GM12865 (cell line): ENCODE data around the gene BPIFB3.
A peak's percentile ranks its signal among the peaks of the same experiment; 100 is the strongest.
"Not testable (repeated sequence)": the region's sequence is repeated elsewhere in the genome, so short reads cannot be mapped to it uniquely, and the experiment has no call there.

ENCODE experiments used
- DNase-seq: peaks from one replicate; pipeline ENCODE4 v3.0.0; 2010; ENCODE audit warnings: low read depth
- H3K4me3 ChIP-seq: 2 replicates; pipeline ENCODE4 v1.5.1; 2011; ENCODE audit warnings: mild to moderate bottlenecking, low read depth, low read length, control low read depth
- CTCF ChIP-seq: IDR thresholded peaks from 2 replicates; pipeline ENCODE4 v1.5.1; 2011; ENCODE audit warnings: low read length, control low read depth, low read depth, inconsistent platforms; ENCODE audit not compliant: insufficient read depth; ENCODE audit errors: missing control alignments

BPIFB3 gene

GRCh38 chr20:33099843-33100538, 46.3 kb downstream of the BPIFB3 start:
- TF ChIP-seq CTCF: no peak
- peak; percentile 31 for DNase-seq

GRCh38 chr20:33103556-33103955, 49.9 kb downstream of the BPIFB3 start:
- no peak overlapping the region for H3K4me3 ChIP-seq
- TF ChIP-seq CTCF: no peak
- no peak for DNase-seq

More at GRCh38 chr20:33099843-33100538, 46.3 kb downstream of the BPIFB3 start:
- H3K4me3 ChIP-seq: no peak overlapping the region

GRCh38 chr20:33104336-33104735, 50.6 kb downstream of the BPIFB3 start:
- H3K4me3 ChIP-seq: no peak overlapping the region
- no peak for TF ChIP-seq CTCF
- no peak for DNase-seq

- H3K4me3 ChIP-seq: no peak overlapping the region
- DNase-seq: no peak
- TF ChIP-seq CTCF: no peak
Observed at GRCh38 chr20:33105316-33105924, 51.7 kb downstream of the BPIFB3 start.

- DNase-seq, H3K4me3 ChIP-seq: not testable (repeated sequence)
Observed at GRCh38 chr20:33106058-33106620, 52.4 kb downstream of the BPIFB3 start.

- no peak overlapping the region for H3K4me3 ChIP-seq
- no peak for DNase-seq
- no peak for TF ChIP-seq CTCF
Observed at GRCh38 chr20:33108661-33109060, 55.0 kb downstream of the BPIFB3 start.

- DNase-seq: no peak
- no peak for TF ChIP-seq CTCF
- H3K4me3 ChIP-seq: no peak overlapping the region
Observed at GRCh38 chr20:33110147-33110825, 56.6 kb downstream of the BPIFB3 start.
